ENCODE results near the gene LDLRAD4.

DNA sequence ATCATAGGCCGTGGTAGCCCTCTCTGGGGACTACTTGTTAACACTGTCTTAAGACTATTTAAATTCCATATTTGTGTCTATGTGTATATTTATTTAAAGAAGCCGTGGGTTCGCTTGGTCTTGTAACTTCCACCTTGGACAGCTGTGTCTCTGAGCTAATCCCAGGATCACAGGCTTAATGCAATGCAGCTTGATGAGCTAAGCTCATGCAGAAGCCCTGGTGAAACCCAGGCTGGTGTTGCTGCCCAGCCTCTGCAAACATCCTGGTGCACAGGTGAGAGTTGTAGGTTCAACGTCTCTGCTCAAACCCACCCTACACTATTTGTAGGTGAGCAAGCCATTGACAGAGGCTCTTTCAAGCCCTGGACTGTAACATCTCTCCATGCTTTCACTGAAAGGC, 296.0 kb downstream of the LDLRAD4 start:
- no peak for TF ChIP-seq CTCF (IDR thresholded peaks at IDR 0.05)
- no peak for TF ChIP-seq EZH2 (IDR thresholded peaks at IDR 0.05; ENCODE audit: borderline replicate concordance, insufficient read depth, low read depth, low read length, poor library complexity, severe bottlenecking)
